ENCODE data around the gene GARIN1A. TPM values are rescaled to one million over a fixed set of nuclear protein-coding genes. Genes with fewer than 3 reads are reported as not detected.
"Not testable (repeated sequence)": the region's sequence is repeated elsewhere in the genome, so short reads cannot be mapped to it uniquely, and the experiment has no call there.

Gene GARIN1A
- polyA plus RNA-seq, 3 donors: 0.62 to 1.4 (median 0.82) TPM

DNA sequence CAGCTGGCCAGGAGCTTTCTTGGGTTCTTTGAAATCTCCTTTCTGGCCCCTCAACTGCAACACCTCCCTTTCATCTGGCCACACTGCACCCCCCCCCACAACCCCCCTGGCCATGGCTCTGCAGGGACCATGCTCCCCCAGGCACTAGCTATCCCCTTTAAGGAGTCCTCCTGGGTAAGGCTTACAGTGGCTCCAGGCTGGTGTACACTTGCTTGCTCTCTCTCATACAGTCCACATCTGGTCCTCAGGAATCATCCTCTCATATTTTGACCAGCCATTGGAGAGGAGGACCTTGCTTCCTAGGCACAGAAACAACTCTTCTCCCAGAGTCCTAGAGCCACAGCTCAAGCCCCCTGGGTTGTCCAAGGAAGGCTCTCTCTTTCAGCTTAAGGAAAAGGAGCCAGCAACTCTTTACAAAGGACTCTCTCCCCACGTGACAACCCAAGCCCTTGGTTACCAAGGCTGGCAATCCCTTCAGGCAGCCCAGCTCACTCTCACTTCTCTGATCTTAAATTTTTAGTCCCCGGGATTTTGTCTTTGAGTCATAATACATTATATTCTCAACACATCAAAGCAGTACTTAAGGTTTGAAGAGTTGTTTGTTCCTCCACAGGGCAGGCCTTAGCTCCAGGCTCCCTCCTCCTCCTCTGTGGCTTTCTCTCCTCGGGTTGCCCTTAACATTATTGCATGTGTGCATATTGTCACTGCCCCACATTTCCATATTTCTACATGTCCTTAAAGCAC lies 9.9 kb downstream of the GARIN1A start:
- no peak for DNase-seq (ENCODE audit: low read depth in 3 of 3, low spot score in 2 of 3)

- DNase-seq (ENCODE audit: low read depth in 3 of 3, low spot score in 2 of 3): not testable (repeated sequence)
Observed at GRCh38 chr7:128683270-128683669, 11.2 kb downstream of the GARIN1A start.

DNA sequence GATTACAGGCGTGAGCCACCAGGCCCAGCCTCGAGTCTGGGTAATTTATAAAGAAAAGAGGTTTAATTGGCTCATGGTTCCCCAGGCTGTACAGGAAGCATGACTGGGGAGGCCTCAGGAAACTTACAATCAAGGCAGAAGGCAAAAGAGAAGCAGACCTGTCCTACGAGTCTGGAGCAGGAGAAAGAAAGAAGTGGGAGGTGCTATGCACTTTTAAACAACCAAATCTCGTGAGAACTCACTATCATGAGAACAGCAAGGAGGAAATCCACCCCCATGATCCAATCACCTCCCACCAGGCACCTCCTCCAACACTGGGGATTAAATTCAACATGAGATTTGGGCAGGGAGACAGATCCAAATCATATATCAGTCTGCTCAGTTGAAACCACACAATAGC lies 11.6 kb downstream of the GARIN1A start:
- not testable (repeated sequence) for DNase-seq (ENCODE audit: low read depth in 3 of 3, low spot score in 2 of 3)

- no peak for DNase-seq (ENCODE audit: low read depth in 3 of 3, low spot score in 2 of 3)
Observed at GRCh38 chr7:128687131-128687530, 15.0 kb downstream of the GARIN1A start.

DNA sequence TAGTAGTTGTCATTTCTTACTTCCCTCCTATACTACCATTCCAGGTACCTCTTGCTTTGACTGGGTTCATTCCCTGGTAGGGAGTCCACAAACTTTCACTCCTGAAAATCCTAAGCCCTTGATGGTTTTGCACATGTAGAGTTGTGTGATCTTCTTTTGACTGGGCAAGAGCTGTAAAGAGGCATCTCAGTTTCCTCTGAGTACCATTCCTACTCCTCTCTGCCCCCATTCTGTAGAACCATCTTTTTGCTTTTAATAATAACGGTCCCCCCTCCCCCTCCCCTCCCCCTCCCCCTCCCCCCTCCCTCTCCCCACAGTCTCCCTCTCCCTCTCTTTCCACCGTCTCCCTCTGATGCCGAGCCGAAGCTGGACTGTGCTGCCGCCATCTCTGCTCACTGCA lies 16.4 kb downstream of the GARIN1A start:
- no peak for DNase-seq (ENCODE audit: low read depth in 3 of 3, low spot score in 2 of 3)

GRCh38 chr7:128689161-128689935 lies 17.3 kb downstream of the GARIN1A start:
- not testable (repeated sequence) for DNase-seq (ENCODE audit: low read depth in 3 of 3, low spot score in 2 of 3)

DNA sequence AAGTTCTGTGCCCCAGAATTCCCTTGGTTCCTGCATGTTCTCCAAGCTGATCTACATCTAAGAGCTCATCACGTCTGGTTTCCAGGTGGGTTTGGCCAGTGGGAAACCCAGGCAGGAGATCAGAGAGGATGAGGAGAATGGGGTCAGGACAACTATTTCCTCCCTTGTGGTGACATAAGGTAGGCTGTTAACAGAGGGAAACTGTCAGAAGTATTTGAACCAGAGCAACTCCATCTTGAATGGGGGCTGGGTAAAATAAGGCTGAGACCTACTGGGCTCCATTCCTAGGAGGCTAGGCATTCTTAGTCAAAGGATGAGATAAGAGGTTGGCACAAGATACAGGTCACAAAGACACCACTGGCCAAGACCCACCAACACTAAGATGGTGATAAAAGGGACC lies 19.1 kb downstream of the GARIN1A start:
- no peak for DNase-seq (ENCODE audit: low read depth in 3 of 3, low spot score in 2 of 3)

DNA sequence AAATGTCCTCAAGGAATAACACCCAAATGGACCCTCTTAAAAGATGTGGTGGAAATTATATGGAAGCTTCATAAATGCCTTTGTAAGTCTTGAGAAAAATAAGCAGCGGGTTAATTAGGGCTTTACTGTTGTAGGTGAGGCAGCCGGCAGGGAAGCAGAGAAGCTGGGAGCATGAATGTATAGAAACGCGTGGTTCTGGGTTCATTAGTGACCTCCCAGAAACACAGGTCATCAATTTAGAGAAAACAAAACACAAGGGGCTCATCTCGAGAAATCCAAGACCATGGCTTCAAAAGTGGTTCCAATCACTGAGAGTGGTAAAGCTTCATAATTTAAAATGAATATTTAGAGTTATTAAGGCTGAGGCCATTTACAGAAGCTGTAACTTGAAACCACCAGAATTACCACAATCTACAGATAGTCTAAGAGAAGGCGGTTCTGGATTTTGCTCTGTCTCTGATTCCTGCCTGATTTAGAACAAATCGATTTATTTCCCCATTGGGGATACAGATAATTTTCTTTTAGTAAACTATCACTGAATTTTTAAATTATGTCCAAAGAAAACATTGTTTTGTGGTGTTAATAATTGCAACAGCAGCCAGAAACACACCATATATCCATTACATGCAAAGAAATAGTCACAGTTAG lies 20.7 kb downstream of the GARIN1A start:
- DNase-seq (ENCODE audit: low read depth in 3 of 3, low spot score in 2 of 3): no peak

GRCh38 chr7:128693373-128694015 lies 21.4 kb downstream of the GARIN1A start:
- DNase-seq (ENCODE audit: low read depth in 3 of 3, low spot score in 2 of 3): no peak

- DNase-seq (ENCODE audit: low read depth in 3 of 3, low spot score in 2 of 3): no peak
Observed at GRCh38 chr7:128694738-128695137, 22.6 kb downstream of the GARIN1A start.

DNA sequence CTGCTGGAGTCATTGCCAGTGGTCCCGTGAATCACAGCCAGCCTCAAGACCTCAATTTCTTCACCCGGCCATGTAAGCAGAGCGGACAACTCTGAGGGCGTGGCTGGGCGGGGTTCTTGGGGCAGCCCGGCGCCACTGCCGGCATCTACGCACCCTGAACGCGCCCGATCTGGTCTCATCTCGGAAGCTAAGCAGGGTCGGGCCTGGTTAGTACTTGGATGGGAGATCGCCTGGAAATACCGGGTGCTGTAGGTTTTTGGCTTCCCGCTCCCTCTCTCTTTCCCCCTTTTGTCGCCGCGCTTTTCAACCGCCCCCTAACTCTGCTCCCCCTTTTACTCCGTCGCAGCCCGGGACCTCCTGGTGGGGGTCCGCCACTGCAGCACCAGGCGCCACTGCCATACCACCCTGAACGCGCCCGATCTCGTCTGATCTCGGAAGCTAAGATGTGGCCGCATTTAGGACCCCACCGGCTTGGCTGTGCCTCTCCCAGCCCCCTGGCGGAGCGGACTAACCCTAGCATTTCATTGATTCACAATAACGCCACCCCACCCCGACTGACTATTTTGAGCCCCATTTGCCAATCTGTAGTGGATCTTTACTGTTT lies 25.3 kb downstream of the GARIN1A start:
- DNase-seq (ENCODE audit: low read depth in 3 of 3, low spot score in 2 of 3): peak in 1 of 3 donors; percentile 7

GRCh38 chr7:128699196-128699712 lies 27.2 kb downstream of the GARIN1A start:
- DNase-seq (ENCODE audit: low read depth in 3 of 3, low spot score in 2 of 3): no peak

DNA sequence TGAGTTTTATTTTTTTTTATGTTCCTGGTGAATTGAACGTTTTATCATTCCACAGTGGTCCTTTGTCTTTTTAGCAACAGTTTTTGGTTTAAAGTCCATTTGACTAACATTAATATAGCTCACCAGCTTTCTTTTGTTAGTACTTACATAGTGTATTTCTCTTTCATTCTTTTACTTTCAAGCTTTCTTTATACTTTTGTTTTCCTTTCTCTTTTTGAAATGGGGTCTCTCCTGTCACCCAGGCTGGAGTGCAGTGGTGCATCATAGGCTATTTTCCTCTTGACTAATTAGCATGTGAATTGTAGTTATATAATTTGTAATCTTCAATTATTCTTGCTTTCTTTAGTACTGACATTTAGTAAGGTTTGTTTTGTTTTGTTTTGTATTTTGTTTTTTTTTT lies 27.8 kb downstream of the GARIN1A start:
- no peak for DNase-seq (ENCODE audit: low read depth in 3 of 3, low spot score in 2 of 3)

DNA sequence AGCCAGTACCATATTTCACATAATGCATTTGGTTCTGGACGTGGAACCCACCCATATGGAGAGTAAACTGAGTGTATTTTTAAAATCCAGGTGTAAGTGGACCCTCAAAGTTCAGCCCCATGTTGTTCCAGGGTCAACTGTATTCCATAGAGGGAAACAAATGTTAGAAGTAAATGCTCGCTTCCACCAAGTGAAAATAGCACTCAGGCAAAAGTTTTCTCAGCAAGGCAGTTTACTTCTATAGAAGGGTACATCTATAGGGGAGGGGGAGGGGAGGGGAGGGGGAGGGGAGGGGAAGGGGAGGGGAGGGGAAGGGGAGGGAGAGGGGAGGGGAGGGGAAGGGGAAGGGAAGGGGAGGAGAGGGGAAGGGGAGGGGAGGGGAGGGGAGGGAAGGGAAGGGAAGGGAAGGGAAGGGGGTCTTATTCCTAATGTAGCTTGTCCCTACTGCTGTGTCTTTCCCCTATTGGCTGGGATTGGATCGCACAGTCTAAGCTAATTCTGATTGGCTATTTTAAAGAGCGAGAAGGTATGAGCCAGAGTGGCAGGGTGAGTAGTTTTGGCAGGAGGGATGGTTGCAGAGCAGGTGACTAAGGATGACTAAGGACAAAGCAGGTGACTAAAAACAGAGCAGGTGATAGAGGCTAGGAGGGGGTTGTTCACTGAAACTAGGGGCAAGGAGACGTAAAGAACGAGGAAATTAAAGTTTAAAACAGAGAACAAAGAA lies 29.1 kb downstream of the GARIN1A start:
- DNase-seq (ENCODE audit: low read depth in 3 of 3, low spot score in 2 of 3): no peak

DNA sequence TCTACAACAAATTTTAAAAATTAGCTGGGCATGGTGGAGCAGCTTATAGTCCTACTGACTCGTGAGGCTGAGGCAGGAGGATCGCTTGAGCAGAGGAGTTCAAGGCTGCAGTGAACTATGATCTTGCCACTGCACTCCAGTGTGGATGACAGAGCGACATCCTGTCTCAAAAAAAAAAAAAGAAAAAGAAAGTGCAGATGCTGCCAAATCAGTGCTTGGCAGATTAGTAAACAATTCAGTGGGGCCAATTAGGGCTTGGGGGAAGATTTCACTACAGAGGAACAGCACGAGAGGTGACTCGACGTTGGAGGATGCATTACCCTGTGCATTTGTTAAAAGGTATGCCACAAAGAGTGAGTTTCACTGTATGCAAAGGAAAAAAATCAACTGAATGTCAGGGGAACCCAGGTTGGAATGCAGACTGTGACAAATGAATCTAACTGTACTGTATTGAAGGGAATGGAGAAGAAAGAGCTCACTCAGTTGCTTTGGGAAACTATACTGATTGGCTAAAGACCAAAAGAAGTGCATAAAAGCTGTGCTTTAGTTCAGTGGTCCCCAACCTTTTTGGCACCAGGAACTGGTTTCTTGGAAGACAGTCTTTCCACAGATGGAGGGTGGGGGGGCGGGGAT lies 31.6 kb downstream of the GARIN1A start:
- no peak for DNase-seq (ENCODE audit: low read depth in 3 of 3, low spot score in 2 of 3)

DNA sequence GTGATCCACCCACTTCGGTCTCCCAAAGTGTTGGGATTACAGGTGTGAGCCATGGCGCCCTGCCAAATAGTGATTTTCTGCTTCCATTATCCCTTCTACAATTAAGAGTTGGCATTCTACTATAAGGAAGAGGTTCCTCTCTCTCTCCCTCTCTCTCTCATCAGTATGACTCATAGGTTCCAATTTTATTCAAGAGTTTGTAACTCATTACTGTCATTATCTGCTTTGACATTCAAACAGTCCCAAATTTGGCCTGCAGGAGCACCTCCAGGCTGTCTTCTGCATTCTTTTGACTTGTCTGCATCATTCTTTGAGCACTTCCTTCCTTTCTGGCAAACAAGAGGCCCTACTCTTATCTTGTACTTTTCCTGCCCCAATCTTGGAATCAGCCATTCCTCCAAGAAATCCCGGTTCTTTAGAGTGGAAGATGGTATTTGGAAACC lies 33.8 kb downstream of the GARIN1A start:
- no peak for DNase-seq (ENCODE audit: low read depth in 3 of 3, low spot score in 2 of 3)

- no peak for DNase-seq (ENCODE audit: low read depth in 3 of 3, low spot score in 2 of 3)
Observed at GRCh38 chr7:128707752-128708151, 35.7 kb downstream of the GARIN1A start.

- no peak for DNase-seq (ENCODE audit: low read depth in 3 of 3, low spot score in 2 of 3)
Observed at GRCh38 chr7:128708235-128708634, 36.1 kb downstream of the GARIN1A start.

DNA sequence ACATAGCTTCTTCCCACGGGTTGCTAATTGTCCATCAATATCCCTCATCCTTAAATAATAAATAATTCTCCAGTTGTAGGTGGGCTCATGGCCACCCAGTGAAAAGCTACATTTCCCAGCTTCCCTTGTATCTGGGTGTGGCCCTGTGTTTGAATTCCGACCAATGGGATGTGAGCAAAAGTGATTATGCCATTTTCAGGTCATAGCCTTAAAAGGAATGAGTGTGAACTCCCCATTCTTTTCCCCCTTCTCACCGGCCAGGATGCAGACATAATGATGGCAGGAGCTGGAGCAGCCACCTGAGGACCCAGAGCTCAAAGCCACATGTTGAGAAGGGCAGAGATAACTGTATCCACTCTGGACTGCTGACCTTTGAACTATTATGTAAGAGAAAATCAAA lies 36.7 kb downstream of the GARIN1A start:
- DNase-seq (ENCODE audit: low read depth in 3 of 3, low spot score in 2 of 3): no peak

Data from right renal cortex interstitium (tissue), 3 donors.